Epithelial cell of esophagus (primary cell): ENCODE results near the gene FIG4.
A peak's percentile ranks its signal among the peaks of the same experiment; 100 is the strongest.
"Not testable (repeated sequence)": the region's sequence is repeated elsewhere in the genome, so short reads cannot be mapped to it uniquely, and the experiment has no call there.

ENCODE experiments used
- DNase-seq: peaks from one replicate; pipeline ENCODE4 v3.0.0; 2010; ENCODE audit warnings: low read depth
- H3K4me3 ChIP-seq: 2 replicates; pipeline ENCODE4 v1.5.1; 2011; ENCODE audit warnings: mild to moderate bottlenecking, low read length, control low read depth
- CTCF ChIP-seq: IDR thresholded peaks from 2 replicates; pipeline ENCODE4 v1.5.1; 2011; ENCODE audit warnings: low read depth, mild to moderate bottlenecking, low read length, control low read depth, inconsistent platforms; ENCODE audit not compliant: insufficient read depth; ENCODE audit errors: missing control alignments

The FIG4 gene

GRCh38 chr6:109736273-109737025 lies 45.4 kb downstream of the FIG4 start:
- DNase-seq, result no peak
- no peak for TF ChIP-seq CTCF
- H3K4me3 ChIP-seq, result no peak overlapping the region

DNA sequence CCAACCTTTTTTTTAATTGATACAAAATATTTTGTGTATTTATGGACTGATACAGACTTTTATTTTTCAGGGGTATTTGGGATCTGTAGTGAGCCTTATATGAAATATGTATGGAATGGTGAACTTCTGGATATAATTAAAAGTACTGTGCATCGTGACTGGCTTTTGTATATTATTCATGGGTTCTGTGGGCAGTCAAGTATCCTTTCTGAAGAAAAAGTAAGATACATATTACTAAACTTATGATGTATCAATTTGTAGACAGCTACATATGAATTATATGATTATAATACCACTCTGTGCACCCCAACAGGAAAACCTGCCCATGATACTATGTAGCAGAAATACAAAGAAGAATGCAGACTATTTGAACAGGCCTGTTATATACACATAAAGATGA lies 47.2 kb downstream of the FIG4 start:
- no peak for TF ChIP-seq CTCF
- no peak for DNase-seq
- no peak overlapping the region for H3K4me3 ChIP-seq

GRCh38 chr6:109738667-109739066 lies 47.6 kb downstream of the FIG4 start:
- no peak for TF ChIP-seq CTCF
- DNase-seq, result no peak
- H3K4me3 ChIP-seq, result no peak overlapping the region

DNA sequence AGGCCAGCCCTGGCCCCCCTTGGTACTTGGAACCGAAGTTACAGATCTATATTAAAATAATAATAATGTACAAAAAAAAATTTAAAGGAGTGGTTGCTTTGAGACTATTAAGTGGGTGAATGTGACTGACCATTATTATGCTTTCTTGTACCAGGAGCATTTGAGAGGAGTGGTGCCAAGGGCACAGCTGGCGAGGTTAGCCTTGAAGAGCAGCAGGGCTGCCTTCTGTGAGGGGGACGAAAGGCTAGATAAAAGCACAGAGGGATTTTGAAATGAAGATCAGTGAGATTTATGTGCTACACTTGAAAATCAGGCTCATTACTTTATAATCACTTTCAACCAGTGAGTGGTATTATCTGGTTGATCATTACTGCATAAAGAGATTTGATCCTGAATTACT lies 48.6 kb downstream of the FIG4 start:
- no peak for DNase-seq

DNA sequence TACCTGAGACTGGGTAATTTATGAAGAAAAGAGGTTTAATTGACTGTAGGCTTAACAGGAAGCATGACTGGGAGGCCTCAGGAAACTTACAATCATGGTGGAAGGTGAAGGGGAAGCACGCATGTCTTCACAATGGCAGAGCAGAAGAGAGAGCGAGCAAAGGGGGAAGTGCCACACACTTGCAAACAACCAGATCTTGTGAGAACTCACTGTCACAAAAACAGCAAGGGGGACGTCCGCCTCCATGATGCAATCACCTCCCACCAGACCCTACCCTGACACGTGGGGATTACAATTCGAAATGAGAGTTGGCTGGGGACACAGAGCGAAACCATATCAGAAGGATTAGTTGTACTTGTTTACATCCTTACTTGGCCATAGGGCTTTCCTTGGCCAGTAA lies 49.7 kb downstream of the FIG4 start:
- no peak overlapping the region for H3K4me3 ChIP-seq
- no peak for DNase-seq
- no peak for TF ChIP-seq CTCF

More for the DNA sequence above, 48.6 kb downstream of the FIG4 start:
- no peak for TF ChIP-seq CTCF
- no peak overlapping the region for H3K4me3 ChIP-seq

GRCh38 chr6:109743739-109744138 lies 52.6 kb downstream of the FIG4 start:
- peak; percentile 72 for DNase-seq
- TF ChIP-seq CTCF, result no peak
- H3K4me3 ChIP-seq, result no peak overlapping the region

- DNase-seq, H3K4me3 ChIP-seq: not testable (repeated sequence)
Measured at GRCh38 chr6:109744779-109745178, 53.7 kb downstream of the FIG4 start.

DNA sequence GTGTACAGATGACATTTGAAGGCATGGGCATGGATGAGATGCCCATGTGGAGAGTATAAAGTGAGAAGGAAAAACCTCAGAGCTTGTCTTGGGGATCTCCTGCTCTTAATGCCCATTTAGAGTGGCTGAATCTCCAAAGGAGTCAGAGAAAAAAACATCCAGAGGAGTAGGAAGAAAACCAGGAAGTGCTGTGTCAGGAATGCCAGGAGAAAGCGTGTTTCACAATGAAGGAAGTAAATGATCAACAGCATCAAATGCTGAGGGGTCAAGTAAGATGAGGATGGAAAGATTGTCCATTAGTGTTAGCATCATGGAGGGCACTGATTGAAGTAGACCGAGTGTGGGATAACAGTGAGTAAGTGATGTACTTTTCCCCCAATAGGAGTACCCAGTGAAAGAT lies 56.1 kb downstream of the FIG4 start:
- no peak for DNase-seq

More for the DNA sequence above, 56.1 kb downstream of the FIG4 start:
- no peak for TF ChIP-seq CTCF
- no peak overlapping the region for H3K4me3 ChIP-seq
